Pancreas (tissue), 10 donors: ENCODE results near the gene ALS2. TPM values are rescaled to one million over a fixed set of nuclear protein-coding genes. Genes with fewer than 3 reads are reported as not detected.
A peak's percentile ranks its signal among the peaks of the same experiment; 100 is the strongest.

Experiments
- ATAC-seq, 4 donors: fragments of 200-7000 bp; cut with Tn5 transposase; one replicate each; pipeline versions ENCODE4 v1.8.0 to v1.9.1; 2020; ENCODE audit warnings: mild to moderate bottlenecking in 4 of 4, moderate library complexity in 4 of 4
- DNase-seq, 6 donors: peaks; one replicate each; pipeline ENCODE4 v3.0.0-alpha.2; 2020
- FAIRE-seq: peaks from 2 replicates; lab custom pipeline; 2012; peaks lifted over from hg19 to GRCh38; lab: Jason Lieb, UNC
- H3K27ac ChIP-seq, 4 donors: fragments of 200-600 bp; sonication (generic); 1 replicate in 3 of 4; 2 replicates in 1 of 4; pipeline versions ENCODE4 v1.5.0 to v1.8.0; 2020
- H3K27me3 ChIP-seq, 4 donors: fragments of 200-600 bp; one replicate each; pipeline ENCODE4 v1.8.0; 2021
- H3K36me3 ChIP-seq, 3 donors: fragments of 200-600 bp; sonication (generic) in 1 of 3; one replicate each; pipeline versions ENCODE4 v1.5.0 to v1.8.0; 2020 to 2021
- H3K4me1 ChIP-seq, 3 donors: fragments of 200-600 bp; one replicate each; pipeline ENCODE4 v1.8.0; 2021
- H3K4me3 ChIP-seq, 4 donors: fragments of 200-600 bp; sonication (generic) in 2 of 4; one replicate each; pipeline versions ENCODE4 v1.5.0 to v1.8.0; 2020 to 2021
- H3K9me3 ChIP-seq, 4 donors: fragments of 200-600 bp; one replicate each; pipeline ENCODE4 v1.8.0; 2021
- WGBS, 2 donors: extraction: QIAGEN DNeasy Blood & Tissue Kit; methylation state at CpG; one replicate each; pipeline ENCODE4 v1.1.7; 2013; 5-methylcytosine and 5-hydroxymethylcytosine counted together
- intact Hi-C, 3 donors: fragments of 100-400 bp; cut with DNase I; formaldehyde crosslinking; loops; one replicate each; pipeline versions ENCODE4 v1.11.1 to v1.14.2; 2022
- polyA plus RNA-seq, 2 donors: library from polyadenylated mRNA; stranded (reverse); fragments of 200-250 nt; gene quantifications; one replicate each; pipeline ENCODE4 v1.2.3, GENCODE V29; 2013
- total RNA-seq, 6 donors: library from RNA; stranded (reverse); fragmentation: NEBNext Ultra II Directional in 4 of 6; extraction: Animal tissue kit (Norgen Biotek cat#: 25700) in 4 of 6; gene quantifications; one replicate each; pipeline versions ENCODE4 v1.2.1 to v1.2.4, GENCODE V29; 2021 to 2023
- TF ChIP-seq, protein P1 (sequence below), 4 donors: fragments of 200-600 bp; sonication (generic) in 3 of 4; IDR thresholded peaks; one replicate each; pipeline versions ENCODE4 v1.5.0 to v1.8.0; 2021; ENCODE audit warnings: antibody characterized with exemption in 4 of 4
- donor health status: healthy with polysubstance abuse.
- donor health status: DM: no; HTN: no; CAD: no; lungs with moderate emphysema.
- donor health status: DM: no; HTN: no; CAD: no.
- donor health status: control.
- donor health status: control.
- donor health status: Bipolar disorder and iron deficiency.
- donor health status: DM: yes; HTN: yes; CAD: no.
- donor health status: DM: no; HTN: no; CAD: no.
- donor health status: DM: no; HTN: no; CAD: no.
- donor health status: DM: yes; HTN: yes; CAD: no.

Gene ALS2
- total and polyA plus RNA-seq, 8 donors = 4.8 to 12.9 (median 6.9) TPM

DNA sequence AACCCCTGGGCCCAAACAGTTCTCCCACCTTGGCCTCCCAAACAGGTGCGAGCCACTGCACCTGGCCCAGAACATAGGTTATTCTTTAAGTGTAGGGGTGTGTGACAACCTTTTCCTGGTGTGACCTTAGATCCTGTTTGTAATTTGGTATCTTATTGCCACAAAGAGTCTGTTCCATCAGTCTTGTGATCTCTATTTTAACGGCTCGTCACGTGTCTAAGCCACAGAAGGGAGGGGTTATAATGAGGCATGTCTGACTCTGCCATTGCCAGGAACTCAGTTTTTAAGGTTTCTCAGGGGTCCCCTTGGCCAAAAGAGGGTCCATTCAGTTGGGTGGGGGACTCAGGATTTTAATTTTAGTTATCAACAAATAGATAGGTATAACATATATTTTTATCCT is 4.4 kb upstream of the ALS2 start:
- intact Hi-C loops = no loop called here
- 74 to 81% methylated on average over 4 of the region's 4 CpGs for WGBS, 2 donors
- no peak for FAIRE-seq
- TF ChIP-seq, protein P1, sequence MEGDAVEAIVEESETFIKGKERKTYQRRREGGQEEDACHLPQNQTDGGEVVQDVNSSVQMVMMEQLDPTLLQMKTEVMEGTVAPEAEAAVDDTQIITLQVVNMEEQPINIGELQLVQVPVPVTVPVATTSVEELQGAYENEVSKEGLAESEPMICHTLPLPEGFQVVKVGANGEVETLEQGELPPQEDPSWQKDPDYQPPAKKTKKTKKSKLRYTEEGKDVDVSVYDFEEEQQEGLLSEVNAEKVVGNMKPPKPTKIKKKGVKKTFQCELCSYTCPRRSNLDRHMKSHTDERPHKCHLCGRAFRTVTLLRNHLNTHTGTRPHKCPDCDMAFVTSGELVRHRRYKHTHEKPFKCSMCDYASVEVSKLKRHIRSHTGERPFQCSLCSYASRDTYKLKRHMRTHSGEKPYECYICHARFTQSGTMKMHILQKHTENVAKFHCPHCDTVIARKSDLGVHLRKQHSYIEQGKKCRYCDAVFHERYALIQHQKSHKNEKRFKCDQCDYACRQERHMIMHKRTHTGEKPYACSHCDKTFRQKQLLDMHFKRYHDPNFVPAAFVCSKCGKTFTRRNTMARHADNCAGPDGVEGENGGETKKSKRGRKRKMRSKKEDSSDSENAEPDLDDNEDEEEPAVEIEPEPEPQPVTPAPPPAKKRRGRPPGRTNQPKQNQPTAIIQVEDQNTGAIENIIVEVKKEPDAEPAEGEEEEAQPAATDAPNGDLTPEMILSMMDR (IDR thresholded peaks at IDR 0.05) = no peak
- no peak for ATAC-seq
- Histone ChIP-seq H3K27ac (no peak overlapping the region), H3K4me3 (no peak overlapping the region), H3K36me3 (no peaks in the 10 kb centered on the region), H3K27me3 (no peaks in the 10 kb centered on the region), H3K9me3 (no peaks in the 10 kb centered on the region), H3K4me1 (no peaks in the 10 kb centered on the region)
- DNase-seq = no peak

DNA sequence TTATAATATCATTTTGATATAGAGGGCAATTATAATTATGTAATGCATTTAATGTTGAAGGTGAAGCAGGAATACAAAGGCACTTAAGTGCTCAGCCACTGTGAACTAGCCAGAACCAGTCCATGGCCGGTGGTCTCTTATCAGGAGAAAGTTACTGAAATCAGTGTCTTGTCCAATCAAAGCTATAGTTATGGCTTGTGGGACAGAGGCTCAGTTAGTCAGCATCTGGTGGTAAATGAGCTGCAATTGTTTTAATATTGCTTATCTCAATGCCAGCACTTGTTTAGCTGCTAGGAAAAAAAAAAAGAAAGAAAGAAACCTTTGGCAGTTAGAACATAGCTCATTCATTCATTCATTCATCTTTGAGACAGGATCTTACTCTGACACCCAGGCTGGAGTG is 3.8 kb upstream of the ALS2 start:
- Histone ChIP-seq H3K36me3 (no peaks in the 10 kb centered on the region), H3K4me1 (peaks cover 2 to 4% (median 3%) of the 10 kb centered on the region in 3 donors), H3K27me3 (no peaks in the 10 kb centered on the region), H3K27ac (no peak overlapping the region), H3K9me3 (no peaks in the 10 kb centered on the region), H3K4me3 (no peak overlapping the region)
- 39 to 44% methylated on average over 1 of the region's 1 CpG for WGBS, 2 donors
- TF ChIP-seq, protein P1 (IDR thresholded peaks at IDR 0.05) = no peak
- ATAC-seq (no peak), DNase-seq (no peak), FAIRE-seq (no peak)
- intact Hi-C loops = no loop called here

GRCh38 chr2:201781557-201782051 is 871 bp upstream of the ALS2 start:
- H3K4me3 ChIP-seq = peak overlapping the region; percentile 77 to 100 (median 88)
- intact Hi-C loops = no loop called here
- H3K27ac ChIP-seq = peak overlapping the region; percentile 81 to 88 (median 86)
- TF ChIP-seq, protein P1 (IDR thresholded peaks at IDR 0.05) = no peak
- no peaks in the 10 kb centered on the region for H3K27me3 ChIP-seq
- no peaks in the 10 kb centered on the region for H3K36me3 ChIP-seq
- H3K9me3 ChIP-seq = no peaks in the 10 kb centered on the region
- ATAC-seq = peak in 3 of 4 donors; percentile 0 to 9 (median 8)
- peaks cover 11 to 20% (median 11%) of the 10 kb centered on the region in 3 donors for H3K4me1 ChIP-seq
- WGBS, 2 donors = 1% methylated on average over 15 of the region's 15 CpGs
- FAIRE-seq = no peak
- DNase-seq = peak in 4 of 6 donors; percentile 7 to 30 (median 25)

DNA sequence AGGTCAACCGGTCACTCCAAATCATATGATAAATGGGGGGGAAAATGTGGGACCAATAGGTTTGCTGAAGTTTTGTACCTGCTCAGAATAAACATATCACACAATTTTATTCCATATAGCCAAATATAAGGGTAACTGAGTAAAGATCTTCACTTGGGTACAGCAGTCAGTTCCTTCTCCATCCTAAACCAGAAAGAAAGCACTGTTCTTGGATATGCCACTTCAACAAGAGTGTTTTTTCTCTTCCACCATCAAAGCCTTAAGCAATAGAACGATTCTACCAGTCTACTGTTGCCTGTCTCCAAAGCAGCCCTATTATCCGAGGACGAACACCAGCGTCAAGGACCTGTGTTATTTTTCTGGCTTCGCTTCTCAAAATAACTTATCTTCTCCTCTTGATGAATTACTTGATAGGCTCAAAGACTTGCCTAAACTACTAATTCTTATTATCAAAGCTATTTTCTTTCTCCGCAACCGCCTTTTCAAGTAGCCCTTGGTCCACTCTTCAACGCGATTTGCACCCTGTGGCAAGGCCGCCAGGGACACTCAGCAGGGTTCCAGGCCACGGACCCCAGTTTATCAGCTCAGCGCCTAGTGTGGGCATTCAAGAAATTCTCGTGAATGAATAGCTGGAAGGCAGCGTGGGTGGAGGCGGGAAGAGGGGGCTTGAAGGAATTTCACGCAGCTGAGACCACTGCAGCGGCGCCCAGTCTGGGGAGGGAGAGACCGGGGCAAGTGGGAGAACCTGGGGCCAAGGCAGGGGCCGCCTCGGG is 646 bp downstream of the ALS2 start:
- Histone ChIP-seq H3K36me3 (no peaks in the 10 kb centered on the region), H3K4me3 (peak overlapping the region; percentile 77 to 100 (median 88)), H3K27ac (peak overlapping the region; percentile 81 to 88 (median 86)), H3K27me3 (no peaks in the 10 kb centered on the region), H3K9me3 (no peaks in the 10 kb centered on the region), H3K4me1 (peaks cover 11 to 27% (median 16%) of the 10 kb centered on the region in 3 donors)
- no peak for DNase-seq
- intact Hi-C loops = no loop called here
- WGBS, 2 donors = 1 to 2% methylated on average over 17 to 22 of the region's 22 CpGs
- TF ChIP-seq, protein P1 (IDR thresholded peaks at IDR 0.05) = no peak
- no peak for FAIRE-seq
- peak; percentile 3 to 19 (median 17) for ATAC-seq

GRCh38 chr2:201777869-201778268 is 2.9 kb downstream of the ALS2 start:
- no peak for FAIRE-seq
- no peaks in the 10 kb centered on the region for H3K27me3 ChIP-seq
- H3K4me3 ChIP-seq = no peak overlapping the region
- peaks cover 11 to 33% (median 17%) of the 10 kb centered on the region in 3 donors for H3K4me1 ChIP-seq
- DNase-seq = no peak
- H3K9me3 ChIP-seq = no peaks in the 10 kb centered on the region
- intact Hi-C loops = no loop called here
- no peak for ATAC-seq
- no peak overlapping the region for H3K27ac ChIP-seq
- no peaks in the 10 kb centered on the region for H3K36me3 ChIP-seq
- TF ChIP-seq, protein P1 (IDR thresholded peaks at IDR 0.05) = no peak
